HEK293 (cell line): ENCODE measurements around the gene CD93.

Source experiments
- CTCF ChIA-PET: fragments of 350-600 bp; formaldehyde crosslinking; extraction: SDS; loops from one replicate; lab custom pipeline; 2021; ENCODE audit warnings: antibody characterized with exemption; lab: Yijun Ruan, JAX
- POLR2A ChIA-PET: fragments of 300-600 bp; formaldehyde crosslinking; extraction: SDS; loops from one replicate; lab custom pipeline; 2020; ENCODE audit warnings: antibody characterized with exemption, inconsistent platforms; lab: Yijun Ruan, JAX
- H3K27ac ChIP-seq: fragments of 200-500 bp; sonication (Bioruptor generic); 2 replicates; pipeline ENCODE4 v1.5.1; 2014; ENCODE audit warnings: low read depth, low read length, control low read depth, inconsistent platforms; ENCODE audit errors: extremely low read depth
- H3K36me3 ChIP-seq, 2 experiments: fragments of 200-500 bp in 1 of 2; sonication (Bioruptor generic) in 1 of 2; 1 replicate in 1 of 2; 2 replicates in 1 of 2; pipeline ENCODE4 v1.5.1; 2014 to 2017; ENCODE audit warnings: inconsistent platforms in 2 of 2, low read length in 2 of 2; ENCODE audit not compliant: control insufficient read depth in 2 of 2, insufficient read depth in 1 of 2
- H3K4me1 ChIP-seq: fragments of 200-500 bp; sonication (Bioruptor generic); 2 replicates; pipeline ENCODE4 v1.5.1; 2014; ENCODE audit warnings: mild to moderate bottlenecking, low read length, inconsistent platforms; ENCODE audit not compliant: control insufficient read depth, insufficient read depth
- H3K4me3 ChIP-seq: 2 replicates; pipeline ENCODE4 v1.5.1; 2011; ENCODE audit warnings: low read depth, mild to moderate bottlenecking, control low read depth, low read length, moderate library complexity
- H3K9me3 ChIP-seq: fragments of 200-500 bp; sonication (Bioruptor generic); 2 replicates; pipeline ENCODE4 v1.5.1; 2014; ENCODE audit warnings: low read depth, low read length, inconsistent platforms; ENCODE audit not compliant: control insufficient read depth, insufficient read depth
- BCL11A ChIP-seq: fragments of 450-650 bp; formaldehyde crosslinking; IDR thresholded peaks from 2 replicates; pipeline ENCODE4 v1.5.1; 2016; ENCODE audit warnings: low read depth, missing biosample characterization, missing genetic modification characterization
- HOXD13 ChIP-seq: sonication (generic); formaldehyde crosslinking; IDR thresholded peaks from 2 replicates; pipeline ENCODE4 v1.8.0; 2022; ENCODE audit warnings: missing genetic modification reagents, borderline replicate concordance
- KLF1 ChIP-seq: fragments of 450-650 bp; formaldehyde crosslinking; IDR thresholded peaks from 2 replicates; pipeline ENCODE4 v1.5.1; 2016; ENCODE audit warnings: missing biosample characterization, missing genetic modification characterization
- KLF8 ChIP-seq: fragments of 450-650 bp; formaldehyde crosslinking; IDR thresholded peaks from 2 replicates; pipeline ENCODE4 v1.5.1; 2016; ENCODE audit warnings: missing biosample characterization, missing genetic modification characterization
- PRDM6 ChIP-seq: fragments of 450-650 bp; formaldehyde crosslinking; IDR thresholded peaks from 2 replicates; pipeline ENCODE4 v1.5.1; 2017; ENCODE audit warnings: missing biosample characterization, missing genetic modification characterization
- SCRT1 ChIP-seq: fragments of 450-650 bp; formaldehyde crosslinking; IDR thresholded peaks from 2 replicates; pipeline ENCODE4 v1.5.1; 2016; ENCODE audit warnings: missing biosample characterization, missing genetic modification characterization, borderline replicate concordance
- SETDB1 ChIP-seq: IDR thresholded peaks from one replicate; pipeline ENCODE4 v1.6.1; 2017; ENCODE audit warnings: mild to moderate bottlenecking, low read length, moderate library complexity, mixed read lengths; ENCODE audit not compliant: insufficient read length
- ZBTB10 ChIP-seq: fragments of 450-650 bp; formaldehyde crosslinking; IDR thresholded peaks from 2 replicates; pipeline ENCODE4 v1.5.1; 2016; ENCODE audit warnings: missing biosample characterization, missing genetic modification characterization
- ZFP37 ChIP-seq: fragments of 450-650 bp; formaldehyde crosslinking; IDR thresholded peaks from 2 replicates; pipeline ENCODE4 v1.5.1; 2016; ENCODE audit warnings: missing biosample characterization, missing genetic modification characterization
- ZNF10 ChIP-seq: fragments of 450-650 bp; formaldehyde crosslinking; IDR thresholded peaks from 2 replicates; pipeline ENCODE4 v1.5.1; 2017; ENCODE audit warnings: missing biosample characterization, missing genetic modification characterization
- ZNF16 ChIP-seq: fragments of 450-650 bp; formaldehyde crosslinking; IDR thresholded peaks from 2 replicates; pipeline ENCODE4 v1.5.1; 2016; ENCODE audit warnings: low read depth, missing biosample characterization, missing genetic modification characterization
- ZNF239 ChIP-seq: fragments of 450-650 bp; formaldehyde crosslinking; IDR thresholded peaks from 2 replicates; pipeline ENCODE4 v1.5.1; 2016; ENCODE audit warnings: missing biosample characterization, missing genetic modification characterization
- ZNF354C ChIP-seq: fragments of 450-650 bp; formaldehyde crosslinking; IDR thresholded peaks from 2 replicates; pipeline ENCODE4 v1.5.1; 2016; ENCODE audit warnings: missing biosample characterization, missing genetic modification characterization, low read depth, borderline replicate concordance
- ZNF398 ChIP-seq: fragments of 450-650 bp; formaldehyde crosslinking; IDR thresholded peaks from 2 replicates; pipeline ENCODE4 v1.5.1; 2017; ENCODE audit warnings: missing biosample characterization, missing genetic modification characterization
- ZNF426 ChIP-seq: fragments of 450-650 bp; formaldehyde crosslinking; IDR thresholded peaks from 2 replicates; pipeline ENCODE4 v1.5.1; 2017; ENCODE audit warnings: missing biosample characterization, missing genetic modification characterization, mild to moderate bottlenecking, inconsistent platforms, moderate library complexity
- ZNF544 ChIP-seq: fragments of 450-650 bp; formaldehyde crosslinking; IDR thresholded peaks from 2 replicates; pipeline ENCODE4 v1.5.0; 2017; ENCODE audit warnings: missing biosample characterization, missing genetic modification characterization
- ZNF571 ChIP-seq: fragments of 450-650 bp; formaldehyde crosslinking; IDR thresholded peaks from 2 replicates; pipeline ENCODE4 v1.5.0; 2017; ENCODE audit warnings: missing biosample characterization, missing genetic modification characterization
- ZNF585B ChIP-seq: fragments of 450-650 bp; formaldehyde crosslinking; IDR thresholded peaks from 2 replicates; pipeline ENCODE4 v1.5.1; 2016; ENCODE audit warnings: missing biosample characterization, missing genetic modification characterization
- ZNF596 ChIP-seq: fragments of 450-650 bp; IDR thresholded peaks from 2 replicates; pipeline ENCODE4 v1.5.0; 2018; ENCODE audit warnings: missing biosample characterization, mild to moderate bottlenecking, missing genetic modification characterization, moderate library complexity
- ZNF623 ChIP-seq: fragments of 450-650 bp; formaldehyde crosslinking; IDR thresholded peaks from 2 replicates; pipeline ENCODE4 v1.5.1; 2016; ENCODE audit warnings: missing biosample characterization, missing genetic modification characterization
- ZNF677 ChIP-seq: fragments of 450-650 bp; IDR thresholded peaks from 2 replicates; pipeline ENCODE4 v1.5.0; 2018; ENCODE audit warnings: missing biosample characterization, mild to moderate bottlenecking, missing genetic modification characterization, moderate library complexity
- ZNF701 ChIP-seq: fragments of 450-650 bp; formaldehyde crosslinking; IDR thresholded peaks from 2 replicates; pipeline ENCODE4 v1.5.1; 2016; ENCODE audit warnings: missing biosample characterization, missing genetic modification characterization
- ZNF777 ChIP-seq: fragments of 450-650 bp; formaldehyde crosslinking; IDR thresholded peaks from 2 replicates; pipeline ENCODE4 v1.5.1; 2017; ENCODE audit warnings: missing biosample characterization, missing genetic modification characterization, borderline replicate concordance
- ZNF843 ChIP-seq: fragments of 450-650 bp; formaldehyde crosslinking; IDR thresholded peaks from 2 replicates; pipeline ENCODE4 v1.5.1; 2016; ENCODE audit warnings: missing biosample characterization, missing genetic modification characterization
- ZSCAN5A ChIP-seq: fragments of 450-650 bp; formaldehyde crosslinking; IDR thresholded peaks from 2 replicates; pipeline ENCODE4 v1.5.1; 2016; ENCODE audit warnings: missing biosample characterization, missing genetic modification characterization
- ZXDB ChIP-seq: fragments of 450-650 bp; formaldehyde crosslinking; IDR thresholded peaks from 2 replicates; pipeline ENCODE4 v1.5.1; 2016; ENCODE audit warnings: missing biosample characterization, missing genetic modification characterization
- TF ChIP-seq, protein P1 (sequence below): fragments of 450-650 bp; formaldehyde crosslinking; IDR thresholded peaks from 2 replicates; pipeline ENCODE4 v1.5.1; 2016; ENCODE audit warnings: missing biosample characterization, missing genetic modification characterization
- TF ChIP-seq, protein P2 (sequence below): fragments of 450-650 bp; formaldehyde crosslinking; IDR thresholded peaks from 2 replicates; pipeline ENCODE4 v1.5.1; 2016; ENCODE audit warnings: missing biosample characterization, missing genetic modification characterization

Gene CD93

GRCh38 chr20:23090147-23090546 lies 4.0 kb upstream of the CD93 start:
- POLR2A ChIA-PET: no interaction called here
- Histone ChIP-seq H3K4me3 (no peak overlapping the region), H3K27ac (no peak overlapping the region), H3K4me1 (peaks cover 7% of the 10 kb centered on the region; the same call in 1 of the 2 replicates), H3K36me3 (no peaks in the 10 kb centered on the region), H3K9me3 (no peaks in the 10 kb centered on the region)
- TF ChIP-seq PRDM6 (tag by site-specific recombination) (no peak), ZXDB (tag by site-specific recombination) (no peak), KLF8 (tag by site-specific recombination) (no peak), ZNF544 (no peak), ZNF777 (tag by site-specific recombination) (no peak), ZSCAN5A (tag by site-specific recombination) (no peak), ZNF585B (tag by site-specific recombination) (no peak), SCRT1 (no peak), HOXD13 (no peak), ZNF701 (no peak), KLF1 (no peak), ZNF10 (tag by site-specific recombination) (no peak), BCL11A (tag by site-specific recombination) (no peak), ZNF843 (no peak), ZNF571 (no peak), ZNF398 (tag by site-specific recombination) (no peak), ZNF16 (no peak)
- TF ChIP-seq, protein P1, sequence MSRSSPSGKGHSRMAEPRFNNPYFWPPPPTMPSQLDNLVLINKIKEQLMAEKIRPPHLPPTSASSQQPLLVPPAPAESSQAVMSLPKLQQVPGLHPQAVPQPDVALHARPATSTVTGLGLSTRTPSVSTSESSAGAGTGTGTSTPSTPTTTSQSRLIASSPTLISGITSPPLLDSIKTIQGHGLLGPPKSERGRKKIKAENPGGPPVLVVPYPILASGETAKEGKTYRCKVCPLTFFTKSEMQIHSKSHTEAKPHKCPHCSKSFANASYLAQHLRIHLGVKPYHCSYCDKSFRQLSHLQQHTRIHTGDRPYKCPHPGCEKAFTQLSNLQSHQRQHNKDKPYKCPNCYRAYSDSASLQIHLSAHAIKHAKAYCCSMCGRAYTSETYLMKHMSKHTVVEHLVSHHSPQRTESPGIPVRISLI (tag by site-specific recombination): no peak
- CTCF ChIA-PET: interaction anchor here (0.7 kb wide), 1 partner anchor 11 kb away, joined by 6 read pairs; no protein-coding TSS in a partner anchor

DNA sequence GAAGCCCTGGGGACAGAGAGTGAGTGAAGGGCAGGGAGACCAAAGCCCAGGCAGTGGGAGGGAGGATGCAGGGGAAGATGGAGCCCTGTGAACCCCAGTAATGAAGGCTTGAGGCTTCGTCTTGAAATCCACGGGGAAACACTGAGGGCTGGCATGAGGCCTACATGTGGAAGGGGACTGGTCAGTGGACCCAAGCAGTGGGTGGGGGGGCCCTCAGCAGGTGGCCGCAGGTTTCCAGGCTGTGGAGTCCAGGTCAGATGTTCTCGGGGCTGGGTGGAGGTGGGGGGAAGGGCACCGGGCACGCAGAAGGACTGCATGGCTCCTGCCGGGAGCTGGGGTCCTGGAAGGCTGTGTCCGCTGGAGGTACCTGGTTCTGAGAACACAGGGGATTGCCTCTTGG lies 2.7 kb upstream of the CD93 start:
- Histone ChIP-seq H3K4me3 (no peak overlapping the region), H3K4me1 (peaks cover 7% of the 10 kb centered on the region; the same call in 1 of the 2 replicates)
- TF ChIP-seq ZBTB10 (tag by site-specific recombination): no peak
- no peak for TF ChIP-seq ZNF354C
- no peak for TF ChIP-seq ZNF239
- TF ChIP-seq ZNF596 (tag by site-specific recombination): no peak
- no peak for TF ChIP-seq SETDB1
- TF ChIP-seq ZNF585B (tag by site-specific recombination): no peak
- TF ChIP-seq ZFP37 (tag by site-specific recombination): no peak
- TF ChIP-seq ZNF677 (tag by site-specific recombination): no peak
- TF ChIP-seq ZNF426: no peak
- TF ChIP-seq, protein P2, sequence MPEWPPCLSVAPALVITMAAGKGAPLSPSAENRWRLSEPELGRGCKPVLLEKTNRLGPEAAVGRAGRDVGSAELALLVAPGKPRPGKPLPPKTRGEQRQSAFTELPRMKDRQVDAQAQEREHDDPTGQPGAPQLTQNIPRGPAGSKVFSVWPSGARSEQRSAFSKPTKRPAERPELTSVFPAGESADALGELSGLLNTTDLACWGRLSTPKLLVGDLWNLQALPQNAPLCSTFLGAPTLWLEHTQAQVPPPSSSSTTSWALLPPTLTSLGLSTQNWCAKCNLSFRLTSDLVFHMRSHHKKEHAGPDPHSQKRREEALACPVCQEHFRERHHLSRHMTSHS (tag by site-specific recombination): no peak
- no peak for TF ChIP-seq ZNF623 (tag by site-specific recombination)
- TF ChIP-seq, all 188 proteins: peak for 0
- CTCF ChIA-PET: no interaction called here
- POLR2A ChIA-PET: no interaction called here
- Histone ChIP-seq H3K27ac (no peak overlapping the region), H3K36me3 (no peaks in the 10 kb centered on the region), H3K9me3 (no peaks in the 10 kb centered on the region)
